Measurements from ENCODE around the gene NCOA4.
A peak's percentile ranks its signal among the peaks of the same experiment; 100 is the strongest.
"Not testable (repeated sequence)": the region's sequence is repeated elsewhere in the genome, so short reads cannot be mapped to it uniquely, and the experiment has no call there.

The NCOA4 gene

DNA sequence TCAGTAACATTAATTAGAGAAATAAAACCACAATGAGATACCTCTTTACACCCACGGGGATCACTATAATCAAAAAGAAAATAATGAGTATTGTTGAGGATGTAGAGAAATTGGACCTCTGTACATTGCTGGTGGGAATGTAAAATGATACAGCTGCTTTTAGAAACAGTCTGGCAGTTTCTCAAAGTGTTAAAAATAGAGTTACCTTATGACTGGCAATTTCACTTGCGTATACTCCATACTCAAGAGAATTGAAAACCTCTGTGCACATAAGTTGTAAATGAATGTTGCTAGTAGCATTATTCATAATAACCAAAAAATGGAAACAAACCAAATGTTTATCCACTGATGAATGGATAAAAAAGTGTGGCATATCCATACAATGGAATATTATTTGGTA, 51.9 kb downstream of the NCOA4 start:
- DNase-seq = not testable (repeated sequence)

DNA sequence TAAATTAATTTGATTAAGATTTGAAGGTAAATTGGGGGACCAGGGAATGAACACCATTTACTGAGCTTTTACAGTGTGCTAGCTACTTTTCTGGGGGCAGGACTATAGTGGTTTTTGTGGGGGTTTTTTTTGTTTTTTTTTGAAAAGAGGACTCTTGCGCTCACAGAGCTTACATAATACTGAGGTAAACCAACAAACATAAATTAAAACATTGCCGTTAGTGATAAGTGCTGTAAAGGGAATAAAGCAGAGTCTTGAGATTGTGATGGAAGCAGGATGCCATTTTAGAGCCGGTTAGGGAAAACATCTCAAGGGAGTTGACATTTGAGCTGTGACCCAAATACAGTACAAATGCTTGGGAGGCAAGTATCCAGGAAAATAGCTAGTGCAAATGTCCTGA, 56.4 kb downstream of the NCOA4 start:
- DNase-seq = not testable (repeated sequence)

DNA sequence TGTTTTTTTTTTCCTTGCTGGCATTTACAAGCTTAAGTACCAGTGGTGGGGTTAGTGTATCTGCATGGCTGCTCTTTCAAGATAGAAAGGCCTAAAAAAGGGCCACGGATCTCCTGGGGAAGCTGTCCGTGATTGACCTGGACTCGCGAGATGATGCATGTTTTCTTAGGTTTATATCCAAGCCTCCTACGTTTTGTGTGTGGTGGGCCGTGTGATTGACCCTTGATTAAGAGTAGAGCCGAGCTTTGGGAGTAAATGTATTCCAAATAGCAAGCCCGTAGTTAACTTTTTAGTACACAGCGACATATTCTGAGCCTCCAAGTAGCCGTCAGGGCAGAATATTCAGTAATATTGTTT, 57.6 kb downstream of the NCOA4 start:
- DNase-seq = not testable (repeated sequence)

DNA sequence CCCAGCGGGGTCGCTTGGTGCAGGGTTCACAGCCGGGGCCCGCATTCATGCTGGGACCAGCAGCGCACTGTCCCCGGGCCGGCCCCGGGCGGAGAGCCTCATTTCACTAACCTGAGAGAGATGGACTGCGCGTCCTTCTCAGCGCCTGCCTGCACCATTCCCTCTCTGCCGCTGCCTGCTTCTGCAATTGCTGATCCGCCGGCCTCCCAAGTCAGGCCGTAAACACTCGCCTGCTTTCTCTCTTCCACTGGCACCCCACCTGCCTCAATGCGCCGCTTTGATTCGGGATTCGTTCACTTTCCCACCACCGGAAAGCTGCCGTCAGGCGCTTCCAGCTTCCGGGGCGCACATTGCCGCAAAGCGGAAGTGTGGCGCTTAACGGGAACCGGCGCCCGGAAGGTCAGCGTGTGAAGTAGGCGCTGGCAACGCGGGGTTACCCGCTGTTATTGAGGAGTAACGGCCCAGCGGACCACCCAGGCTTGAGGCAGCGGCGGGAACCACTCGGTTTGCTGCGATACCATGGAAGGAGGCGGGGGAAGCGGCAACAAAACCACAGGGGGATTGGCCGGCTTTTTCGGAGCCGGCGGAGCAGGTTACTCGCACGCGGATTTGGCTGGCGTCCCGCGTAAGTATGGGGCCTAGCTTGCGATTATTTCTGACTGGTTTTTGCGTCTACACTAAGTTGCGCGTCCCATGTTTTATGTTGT, 58.2 kb downstream of the NCOA4 start, which contains the start of gene TIMM23:
Gene TIMM23, plus strand, starts transcription at position 384 of the 707 bp plus-strand sequence. Its CDS starts 136 bp downstream, at position 520.
- peak; percentile 86 for DNase-seq

DNA sequence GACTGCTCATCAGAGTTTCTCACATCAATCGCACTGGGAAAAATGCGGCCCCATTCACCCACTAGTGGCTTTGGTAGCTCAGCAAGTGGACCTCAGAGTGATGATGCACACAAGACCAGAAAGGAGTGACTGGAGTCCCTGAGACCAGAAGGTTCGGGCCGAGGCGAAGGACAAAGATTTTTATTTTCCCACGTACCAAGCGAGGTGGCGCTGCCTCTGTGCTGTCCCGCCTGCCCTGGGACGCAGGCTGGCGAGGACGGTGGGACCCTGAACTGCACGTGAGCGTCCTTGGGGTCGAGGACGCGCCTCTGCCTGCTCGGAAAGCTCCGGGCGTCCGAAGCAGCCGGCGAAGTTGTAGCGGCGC, 58.7 kb downstream of the NCOA4 start:
- not testable (repeated sequence) for DNase-seq

DNA sequence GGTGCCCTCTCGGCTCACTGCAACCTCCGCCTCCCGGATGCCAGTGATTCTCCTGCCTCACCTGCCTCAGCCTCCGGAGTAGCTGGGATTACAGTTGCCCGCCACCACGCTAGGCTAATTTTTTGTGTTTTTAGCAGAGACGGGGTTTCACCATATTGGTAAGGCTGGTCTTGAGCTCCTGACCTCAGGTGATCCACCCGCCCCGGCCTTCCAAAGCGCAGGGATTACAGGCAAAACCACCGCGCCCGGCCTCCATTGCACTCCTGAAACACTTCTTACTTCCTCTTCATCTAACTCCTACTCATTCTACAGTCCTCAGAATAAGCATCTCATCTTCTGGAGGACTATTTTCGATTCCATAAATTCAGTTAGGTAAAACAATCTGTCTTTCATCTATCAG, 59.4 kb downstream of the NCOA4 start:
- not testable (repeated sequence) for DNase-seq

DNA sequence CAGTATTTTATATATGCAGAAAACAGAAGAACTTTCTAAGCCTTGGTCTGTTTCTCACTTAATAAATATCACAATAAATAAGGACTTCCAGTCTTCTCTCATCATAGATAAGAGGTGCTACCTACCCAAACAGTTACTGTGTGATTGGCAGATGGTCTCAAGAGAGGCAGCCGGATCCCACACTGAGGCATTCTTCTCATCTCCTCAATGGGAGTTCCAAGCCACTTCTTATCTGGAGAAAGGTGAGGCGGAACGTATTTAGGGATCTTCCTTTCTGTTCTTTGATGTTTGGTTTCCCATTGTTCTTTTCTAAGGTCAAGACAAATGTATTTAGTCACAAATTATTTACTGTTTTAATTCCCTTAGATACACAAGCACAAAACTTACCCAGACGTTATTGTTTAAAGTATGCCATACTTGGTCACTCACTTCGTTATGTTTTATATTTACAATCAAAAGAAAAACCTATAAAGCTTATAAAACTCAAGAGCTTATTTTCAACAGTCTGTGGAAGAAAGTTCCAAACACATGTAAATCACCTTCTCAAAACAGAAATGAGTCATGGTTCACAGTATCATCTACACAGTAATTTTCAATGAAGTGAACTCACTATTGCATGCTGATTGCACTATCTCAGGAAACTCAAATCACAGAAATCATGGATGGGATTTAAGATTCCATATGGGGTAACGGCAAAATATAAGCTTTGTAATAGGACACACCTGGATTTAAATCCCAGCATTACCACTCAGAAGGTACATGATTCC, 67.6 kb downstream of the NCOA4 start:
- DNase-seq = not testable (repeated sequence)

DNA sequence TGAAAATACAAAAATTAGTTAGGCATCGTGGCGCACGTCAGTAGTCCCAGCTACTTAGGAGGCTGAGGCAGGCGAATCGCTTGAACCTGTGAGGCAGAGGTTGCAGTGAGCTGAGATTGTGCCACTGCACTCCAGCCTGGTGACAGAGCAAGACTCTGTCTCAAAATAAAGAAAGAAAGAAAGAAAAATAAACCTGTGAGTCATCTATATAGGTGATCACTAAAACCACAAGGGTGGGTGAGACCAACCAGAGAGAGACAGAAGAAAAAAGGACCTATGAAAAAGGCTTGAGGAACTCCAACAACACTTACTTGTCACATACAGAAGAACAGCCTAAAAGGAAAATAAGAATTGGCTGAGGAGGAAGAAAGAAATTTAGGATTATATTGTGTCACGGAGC, 72.5 kb downstream of the NCOA4 start:
- not testable (repeated sequence) for DNase-seq

DNA sequence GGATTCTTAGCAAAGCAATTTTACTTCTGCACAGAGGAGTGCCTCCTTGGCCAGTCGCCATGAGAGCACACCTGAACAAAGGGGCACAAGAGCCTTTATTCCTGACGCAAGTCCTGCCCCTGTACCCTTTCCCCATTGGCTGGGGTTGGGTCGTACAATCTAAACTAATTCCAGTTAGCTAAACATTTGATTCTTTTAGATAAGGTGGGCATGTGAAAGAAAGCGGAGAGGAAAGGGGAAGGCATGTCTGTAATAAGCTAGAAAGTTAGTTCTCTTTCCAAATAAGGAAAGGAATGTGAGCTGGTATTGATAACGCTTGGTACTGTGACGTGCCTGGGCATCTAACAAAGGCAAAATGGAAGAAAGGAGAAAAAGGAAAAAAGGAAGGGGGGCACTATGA, 73.8 kb downstream of the NCOA4 start:
- not testable (repeated sequence) for DNase-seq
